Measurements from ENCODE around the gene C9. TPM values are rescaled to one million over a fixed set of nuclear protein-coding genes. Genes with fewer than 3 reads are reported as not detected.
"Not testable (repeated sequence)": the region's sequence is repeated elsewhere in the genome, so short reads cannot be mapped to it uniquely, and the experiment has no call there.

C9 gene
- total RNA-seq, 1 donor from 2014 or later, result not detected

DNA sequence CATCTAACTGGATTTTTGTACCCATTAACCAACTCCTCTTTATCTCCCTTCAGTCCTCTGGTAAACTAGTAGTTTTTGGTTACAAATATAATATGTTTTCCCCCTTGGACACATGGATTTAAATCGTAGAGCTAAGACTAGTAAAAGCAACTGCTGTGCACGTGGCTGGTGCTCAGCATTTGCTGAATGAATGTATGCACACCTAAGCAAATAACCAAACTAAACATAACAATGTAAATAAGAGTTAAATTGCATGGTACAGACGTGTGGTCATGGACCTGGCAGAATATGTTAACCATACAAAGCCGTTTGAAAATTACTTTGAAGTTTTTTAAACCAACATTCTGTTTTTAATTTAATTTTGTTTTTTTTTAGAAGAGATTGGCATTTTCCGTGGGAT is 79.7 kb downstream of the C9 start:
- TF ChIP-seq, protein P1, sequence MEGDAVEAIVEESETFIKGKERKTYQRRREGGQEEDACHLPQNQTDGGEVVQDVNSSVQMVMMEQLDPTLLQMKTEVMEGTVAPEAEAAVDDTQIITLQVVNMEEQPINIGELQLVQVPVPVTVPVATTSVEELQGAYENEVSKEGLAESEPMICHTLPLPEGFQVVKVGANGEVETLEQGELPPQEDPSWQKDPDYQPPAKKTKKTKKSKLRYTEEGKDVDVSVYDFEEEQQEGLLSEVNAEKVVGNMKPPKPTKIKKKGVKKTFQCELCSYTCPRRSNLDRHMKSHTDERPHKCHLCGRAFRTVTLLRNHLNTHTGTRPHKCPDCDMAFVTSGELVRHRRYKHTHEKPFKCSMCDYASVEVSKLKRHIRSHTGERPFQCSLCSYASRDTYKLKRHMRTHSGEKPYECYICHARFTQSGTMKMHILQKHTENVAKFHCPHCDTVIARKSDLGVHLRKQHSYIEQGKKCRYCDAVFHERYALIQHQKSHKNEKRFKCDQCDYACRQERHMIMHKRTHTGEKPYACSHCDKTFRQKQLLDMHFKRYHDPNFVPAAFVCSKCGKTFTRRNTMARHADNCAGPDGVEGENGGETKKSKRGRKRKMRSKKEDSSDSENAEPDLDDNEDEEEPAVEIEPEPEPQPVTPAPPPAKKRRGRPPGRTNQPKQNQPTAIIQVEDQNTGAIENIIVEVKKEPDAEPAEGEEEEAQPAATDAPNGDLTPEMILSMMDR (IDR thresholded peaks at IDR 0.05; ENCODE audit: unreplicated experiment), result no peak

DNA sequence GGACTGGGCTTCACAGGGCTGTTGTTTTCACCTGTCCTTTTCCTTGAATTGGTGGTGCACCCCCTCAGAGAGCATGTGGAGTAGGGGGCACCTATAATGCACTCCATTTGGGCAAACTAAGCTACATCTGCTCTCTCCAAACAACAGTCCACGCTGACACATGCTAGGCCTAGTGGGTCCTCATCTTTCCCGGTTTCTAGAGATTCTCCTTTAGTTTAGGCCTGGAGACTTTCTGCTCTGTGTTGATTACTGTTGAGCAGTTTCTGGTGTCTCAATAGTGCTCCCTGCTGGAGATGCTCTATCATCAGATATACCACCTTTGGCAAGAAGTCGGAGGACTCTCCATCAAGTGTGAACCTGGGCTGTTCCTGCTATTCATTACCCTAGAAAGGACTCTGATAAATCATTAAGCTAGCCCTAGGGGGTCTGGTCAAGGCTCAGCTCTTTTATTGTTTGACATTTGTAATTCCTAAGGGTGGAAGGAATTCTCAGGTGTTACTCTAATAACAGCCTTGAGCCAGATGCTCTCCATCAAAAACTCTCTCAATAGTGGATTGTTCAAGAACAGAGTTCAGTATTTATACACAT is 81.0 kb downstream of the C9 start:
- Mint-ChIP-seq H3K27ac (ENCODE audit: unreplicated experiment) (no peak overlapping the region), H3K36me3 (ENCODE audit: low read depth, unreplicated experiment) (peaks cover 4% of the 10 kb centered on the region), H3K4me3 (ENCODE audit: unreplicated experiment) (no peak overlapping the region), H3K27me3 (ENCODE audit: unreplicated experiment) (no peaks in the 10 kb centered on the region), H3K9me3 (ENCODE audit: unreplicated experiment) (peaks cover 4% of the 10 kb centered on the region), H3K4me1 (ENCODE audit: unreplicated experiment) (no peaks in the 10 kb centered on the region)
- peak; percentile 55 for DNase-seq (ENCODE audit: low spot score)
- TF ChIP-seq, protein P1 (IDR thresholded peaks at IDR 0.05; ENCODE audit: unreplicated experiment), result peak; percentile 35

More for the DNA sequence above, 79.7 kb downstream of the C9 start:
- DNase-seq (ENCODE audit: low spot score), result no peak
- Mint-ChIP-seq H3K27me3 (ENCODE audit: unreplicated experiment) (no peaks in the 10 kb centered on the region), H3K4me3 (ENCODE audit: unreplicated experiment) (no peak overlapping the region), H3K27ac (ENCODE audit: unreplicated experiment) (no peak overlapping the region), H3K36me3 (ENCODE audit: low read depth, unreplicated experiment) (peaks cover 4% of the 10 kb centered on the region), H3K4me1 (ENCODE audit: unreplicated experiment) (no peaks in the 10 kb centered on the region), H3K9me3 (ENCODE audit: unreplicated experiment) (peaks cover 4% of the 10 kb centered on the region)

DNA sequence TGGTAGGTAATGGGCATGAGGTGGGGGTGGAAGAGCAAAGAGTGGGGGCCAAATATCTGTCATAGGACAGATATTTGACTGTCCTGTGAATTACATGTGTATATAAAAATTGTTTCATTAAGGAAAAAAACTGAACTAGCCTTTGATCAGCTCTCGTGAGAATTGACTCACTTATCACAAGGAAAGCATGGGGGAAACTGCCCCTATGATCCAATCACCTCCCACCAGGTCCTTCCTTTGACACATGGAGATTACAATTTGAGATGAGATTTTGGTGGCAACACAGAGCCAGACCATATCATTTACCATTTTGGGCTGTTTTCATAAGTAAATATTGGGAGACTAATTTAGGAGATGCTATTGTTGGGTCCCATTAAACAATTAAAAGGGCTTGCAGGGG is 81.7 kb downstream of the C9 start:
- Mint-ChIP-seq H3K36me3 (ENCODE audit: low read depth, unreplicated experiment) (peaks cover 4% of the 10 kb centered on the region), H3K4me1 (ENCODE audit: unreplicated experiment) (no peaks in the 10 kb centered on the region), H3K4me3 (ENCODE audit: unreplicated experiment) (no peak overlapping the region), H3K27ac (ENCODE audit: unreplicated experiment) (no peak overlapping the region), H3K9me3 (ENCODE audit: unreplicated experiment) (peaks cover 4% of the 10 kb centered on the region), H3K27me3 (ENCODE audit: unreplicated experiment) (no peaks in the 10 kb centered on the region)
- TF ChIP-seq, protein P1 (IDR thresholded peaks at IDR 0.05; ENCODE audit: unreplicated experiment), result no peak
- DNase-seq (ENCODE audit: low spot score), result no peak

DNA sequence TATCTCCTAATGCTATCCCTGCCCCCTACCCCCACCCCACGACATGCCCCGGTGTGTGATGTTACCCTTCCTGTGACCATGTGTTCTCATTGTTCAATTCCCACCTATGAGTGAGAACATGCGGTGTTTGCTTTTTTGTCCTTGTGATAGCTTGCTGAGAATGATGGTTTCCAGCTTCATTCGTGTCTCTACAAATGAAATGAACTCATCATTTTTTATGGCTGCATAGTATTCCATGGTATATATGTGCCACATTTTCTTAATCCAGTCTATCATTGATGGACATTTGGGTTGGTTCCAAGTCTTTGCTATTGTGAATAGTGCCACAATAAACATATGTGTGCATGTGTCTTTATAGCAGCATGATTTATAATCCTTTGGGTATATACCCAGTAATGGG is 88.4 kb downstream of the C9 start:
- H3K4me1 Mint-ChIP-seq (ENCODE audit: unreplicated experiment), result peaks cover 18% of the 10 kb centered on the region
- H3K27ac Mint-ChIP-seq (ENCODE audit: unreplicated experiment); H3K9me3 Mint-ChIP-seq (ENCODE audit: unreplicated experiment); DNase-seq (ENCODE audit: low spot score); H3K4me3 Mint-ChIP-seq (ENCODE audit: unreplicated experiment); H3K36me3 Mint-ChIP-seq (ENCODE audit: low read depth, unreplicated experiment); H3K27me3 Mint-ChIP-seq (ENCODE audit: unreplicated experiment): not testable (repeated sequence)

DNA sequence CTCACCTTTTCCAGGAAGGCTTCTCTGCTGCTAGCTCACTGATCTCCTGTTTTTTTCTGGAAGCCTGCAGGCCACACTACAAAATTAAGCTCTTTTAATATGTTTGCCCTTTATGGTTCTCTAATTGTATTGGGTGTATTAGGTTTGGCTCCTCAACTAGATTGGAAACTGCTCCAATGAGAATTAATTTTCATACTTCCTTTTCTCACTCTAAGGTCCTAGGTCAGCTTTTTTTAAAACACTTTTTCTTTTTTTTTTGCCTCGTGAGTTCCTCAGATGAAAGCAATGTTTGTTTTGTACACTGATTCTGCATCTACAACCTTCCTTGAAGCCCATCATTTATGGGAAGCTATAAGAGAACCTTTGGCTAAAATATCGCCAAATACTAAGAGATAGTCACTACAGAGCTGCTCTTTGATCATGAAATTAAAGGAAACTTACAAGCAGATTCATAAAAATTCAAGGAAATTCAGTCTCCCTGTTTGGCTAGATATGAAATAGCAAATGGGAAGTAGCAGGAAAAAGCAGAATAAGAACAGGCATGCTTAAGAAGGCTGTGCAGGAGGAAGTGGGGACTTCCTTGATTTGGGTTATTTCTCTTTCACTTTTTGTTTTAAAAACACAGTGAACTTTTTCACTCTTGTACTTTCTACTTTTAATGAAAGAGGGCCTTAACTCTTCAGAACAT is 89.8 kb downstream of the C9 start:
- TF ChIP-seq, protein P1 (IDR thresholded peaks at IDR 0.05; ENCODE audit: unreplicated experiment), result no peak
- Mint-ChIP-seq H3K27ac (ENCODE audit: unreplicated experiment) (peak overlapping the region; percentile 16), H3K4me1 (ENCODE audit: unreplicated experiment) (peaks cover 18% of the 10 kb centered on the region), H3K9me3 (ENCODE audit: unreplicated experiment) (no peaks in the 10 kb centered on the region), H3K27me3 (ENCODE audit: unreplicated experiment) (no peaks in the 10 kb centered on the region), H3K36me3 (ENCODE audit: low read depth, unreplicated experiment) (no peaks in the 10 kb centered on the region), H3K4me3 (ENCODE audit: unreplicated experiment) (no peak overlapping the region)
- no peak for DNase-seq (ENCODE audit: low spot score)

All from endothelial cell (in vitro differentiated cells).